Caco-2 (cell line): ENCODE data around the gene ADD1. TPM values are rescaled to one million over a fixed set of nuclear protein-coding genes. Genes with fewer than 3 reads are reported as not detected.

ENCODE experiments used
- BruUV-seq: library from RNA; stranded (reverse); fragments of 400-500 nt; replicated peaks from 2 replicates; lab custom pipeline; 2021; lab: Mats Ljungman, UMichigan
- CTCF ChIA-PET: fragments of 300-600 bp; sonication (Branson Sonifier 250); formaldehyde crosslinking; loops from one replicate; lab custom pipeline; 2022; ENCODE audit warnings: antibody characterized with exemption; lab: Charles Lee
- POLR2A ChIA-PET: fragments of 300-600 bp; sonication (Branson Sonifier 250); formaldehyde crosslinking; loops from one replicate; lab custom pipeline; 2022; ENCODE audit warnings: antibody characterized with exemption; lab: Charles Lee
- DNase-seq, 2 experiments: peaks; one replicate each; pipeline versions ENCODE4 v3.0.0 to v3.0.0-alpha.2; 2020 to 2022
- H3K27me3 ChIP-seq: replicated peaks from 2 replicates; pipeline ENCODE4 v1.6.0; 2011; ENCODE audit warnings: low read length; ENCODE audit not compliant: control insufficient read depth, insufficient read depth
- H3K36me3 ChIP-seq: 2 replicates; pipeline ENCODE4 v1.5.1; 2011; ENCODE audit warnings: low read length; ENCODE audit not compliant: control insufficient read depth, insufficient read depth
- H3K4me1 ChIP-seq: fragments of 250-450 bp; sonication (Bioruptor Pico); 2 replicates; pipeline ENCODE4 v1.5.1; 2020; ENCODE audit warnings: mild to moderate bottlenecking
- H3K4me3 ChIP-seq: 2 replicates; pipeline ENCODE4 v1.5.1; 2011; ENCODE audit warnings: low read depth, mild to moderate bottlenecking, control low read depth, low read length
- H3K9me3 ChIP-seq: fragments of 250-450 bp; sonication (Bioruptor Pico); 2 replicates; pipeline ENCODE4 v1.5.1; 2020; ENCODE audit warnings: mild to moderate bottlenecking, moderate library complexity
- H3K27ac Mint-ChIP-seq: one replicate; pipeline ENCODE4 v1.8.0; 2022; ENCODE audit warnings: mixed read lengths; ENCODE audit not compliant: unreplicated experiment
- H3K27me3 Mint-ChIP-seq: one replicate; pipeline ENCODE4 v1.8.0; 2022; ENCODE audit warnings: mixed read lengths; ENCODE audit not compliant: insufficient read depth, unreplicated experiment
- H3K36me3 Mint-ChIP-seq: one replicate; pipeline ENCODE4 v1.8.0; 2022; ENCODE audit warnings: mild to moderate bottlenecking, mixed read lengths; ENCODE audit not compliant: insufficient read depth, unreplicated experiment
- H3K4me1 Mint-ChIP-seq: one replicate; pipeline ENCODE4 v1.8.0; 2022; ENCODE audit warnings: low read depth, mixed read lengths; ENCODE audit not compliant: unreplicated experiment
- H3K4me3 Mint-ChIP-seq: one replicate; pipeline ENCODE4 v1.8.0; 2022; ENCODE audit warnings: mild to moderate bottlenecking, moderate library complexity, mixed read lengths; ENCODE audit not compliant: unreplicated experiment
- H3K9me3 Mint-ChIP-seq: one replicate; pipeline ENCODE4 v1.8.0; 2022; ENCODE audit warnings: mixed read lengths; ENCODE audit not compliant: unreplicated experiment
- CTCF ChIP-seq, 2 experiments: fragments of 200-600 bp in 1 of 2; IDR thresholded peaks; 1 replicate in 1 of 2; 2 replicates in 1 of 2; pipeline versions ENCODE4 v1.5.1 to v1.8.0; 2011 to 2022; ENCODE audit warnings: antibody characterized with exemption in 1 of 2, control low read depth in 1 of 2, inconsistent platforms in 1 of 2, low read depth in 1 of 2, low read length in 1 of 2, mild to moderate bottlenecking in 1 of 2, moderate library complexity in 1 of 2; ENCODE audit not compliant: insufficient read depth in 1 of 2, severe bottlenecking in 1 of 2, unreplicated experiment in 1 of 2
- intact Hi-C: fragments of 100-400 bp; cut with micrococcal nuclease; formaldehyde crosslinking; loops from one replicate; pipeline ENCODE4 v1.10.0; 2022; ENCODE audit not compliant: unreplicated experiment
- total RNA-seq: library from RNA; stranded (reverse); gene quantifications from 2 replicates; pipeline ENCODE4 v1.2.3, GENCODE V29; 2022

Gene ADD1
- total RNA-seq, 1 experiment from 2014 or later = 242 TPM

GRCh38 chr4:2941138-2942036 lies 97.7 kb downstream of the ADD1 start:
- ChIA-PET CTCF (no interaction called here), POLR2A (no interaction called here)
- no TSS peak for BruUV-seq
- Histone ChIP-seq H3K4me3 (no peak overlapping the region), H3K9me3 (no peaks in the 10 kb centered on the region), H3K4me1 (no peaks in the 10 kb centered on the region), H3K36me3 (peaks cover 2% of the 10 kb centered on the region; the same call in 1 of the 2 replicates), H3K27me3 (no peaks in the 10 kb centered on the region)
- no peak for DNase-seq
- Mint-ChIP-seq H3K9me3 (no peaks in the 10 kb centered on the region), H3K27ac (no peak overlapping the region), H3K36me3 (peaks cover 90% of the 10 kb centered on the region), H3K4me3 (no peak overlapping the region), H3K27me3 (no peaks in the 10 kb centered on the region), H3K4me1 (no peaks in the 10 kb centered on the region)
- TF ChIP-seq CTCF (IDR thresholded peaks at IDR 0.05; ENCODE audit: insufficient read depth in 1 of 2, low read depth in 1 of 2, low read length in 1 of 2, severe bottlenecking in 1 of 2, unreplicated experiment in 1 of 2) = no peak
- intact Hi-C loops = no loop called here

- TF ChIP-seq CTCF (IDR thresholded peaks at IDR 0.05; ENCODE audit: insufficient read depth in 1 of 2, low read depth in 1 of 2, low read length in 1 of 2, severe bottlenecking in 1 of 2, unreplicated experiment in 1 of 2) = no peak
- Mint-ChIP-seq H3K4me3 (no peak overlapping the region), H3K27ac (no peak overlapping the region), H3K9me3 (no peaks in the 10 kb centered on the region), H3K4me1 (no peaks in the 10 kb centered on the region), H3K27me3 (no peaks in the 10 kb centered on the region), H3K36me3 (peaks cover 91% of the 10 kb centered on the region)
- H3K4me1 ChIP-seq = no peaks in the 10 kb centered on the region
- CTCF ChIA-PET = no interaction called here
- peaks cover 2% of the 10 kb centered on the region; the same call in 1 of the 2 replicates for H3K36me3 ChIP-seq
- no TSS peak for BruUV-seq
- H3K4me3 ChIP-seq = no peak overlapping the region
- intact Hi-C loops = no loop called here
- H3K9me3 ChIP-seq = no peaks in the 10 kb centered on the region
- POLR2A ChIA-PET = no interaction called here
- DNase-seq = no peak
- no peaks in the 10 kb centered on the region for H3K27me3 ChIP-seq
Observed at GRCh38 chr4:2942037-2942531, 98.4 kb downstream of the ADD1 start.

GRCh38 chr4:2942532-2943363 lies 99.1 kb downstream of the ADD1 start:
- Histone ChIP-seq H3K4me3 (no peak overlapping the region), H3K36me3 (peaks cover 5% of the 10 kb centered on the region), H3K4me1 (no peaks in the 10 kb centered on the region), H3K9me3 (no peaks in the 10 kb centered on the region), H3K27me3 (no peaks in the 10 kb centered on the region)
- peak overlapping the region; percentile 19 for H3K27ac Mint-ChIP-seq
- no peaks in the 10 kb centered on the region for H3K27me3 Mint-ChIP-seq
- no peak for DNase-seq
- H3K36me3 Mint-ChIP-seq = peaks cover 89% of the 10 kb centered on the region
- intact Hi-C loops = no loop called here
- H3K9me3 Mint-ChIP-seq = no peaks in the 10 kb centered on the region
- no peaks in the 10 kb centered on the region for H3K4me1 Mint-ChIP-seq
- H3K4me3 Mint-ChIP-seq = no peak overlapping the region
- ChIA-PET CTCF (no interaction called here), POLR2A (no interaction called here)
- TF ChIP-seq CTCF (IDR thresholded peaks at IDR 0.05; ENCODE audit: insufficient read depth in 1 of 2, low read depth in 1 of 2, low read length in 1 of 2, severe bottlenecking in 1 of 2, unreplicated experiment in 1 of 2) = no peak
- no TSS peak for BruUV-seq
